ENCODE data around the gene KRT10.

DNA sequence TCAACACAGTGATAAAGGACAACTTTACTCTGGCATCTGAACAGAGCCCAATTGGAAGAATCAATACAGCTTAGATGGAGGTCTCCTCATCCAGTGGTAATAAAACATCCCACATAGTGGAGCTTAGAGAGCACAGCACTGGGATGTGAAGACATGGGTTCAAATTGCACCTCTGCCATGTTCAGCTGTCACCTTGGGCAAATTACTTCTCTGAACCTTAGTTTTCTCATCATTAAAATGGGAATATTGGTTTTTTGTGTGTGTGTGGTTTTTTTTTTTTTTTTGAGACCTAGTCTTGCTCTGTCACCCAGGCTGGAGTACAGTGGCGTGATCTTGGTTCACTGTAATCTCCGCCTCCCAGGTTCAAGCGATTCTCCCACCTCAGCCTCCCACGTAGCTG, 13.6 kb upstream of the KRT10 start:
- no peak for TF ChIP-seq CTCF (IDR thresholded peaks at IDR 0.05)
- no peak for TF ChIP-seq POLR2A (IDR thresholded peaks at IDR 0.05)
